ENCODE measurements around the gene SELENOK.

GRCh38 chr3:53941184-53941583 lies 49.5 kb upstream of the SELENOK start:
- TF ChIP-seq CTCF (conservative IDR thresholded peaks at IDR 0.05; ENCODE audit: low read depth, low read length) (no peak), POLR2A (IDR thresholded peaks at IDR 0.05; ENCODE audit: low read depth, low read length) (no peak), MXI1 (IDR thresholded peaks at IDR 0.05; ENCODE audit: borderline replicate concordance, low read depth, low read length) (no peak), RAD21 (IDR thresholded peaks at IDR 0.05; ENCODE audit: low read length) (no peak), USF2 (IDR thresholded peaks at IDR 0.05; ENCODE audit: low read depth, low read length) (no peak), BHLHE40 (IDR thresholded peaks at IDR 0.05; ENCODE audit: low read depth, low read length) (no peak), RFX5 (IDR thresholded peaks at IDR 0.05; ENCODE audit: low read depth, low read length) (no peak), CEBPB (IDR thresholded peaks at IDR 0.05; ENCODE audit: low read depth, low read length) (no peak), ELK1 (IDR thresholded peaks at IDR 0.05; ENCODE audit: borderline replicate concordance, low read depth, low read length) (no peak), SMC3 (IDR thresholded peaks at IDR 0.05; ENCODE audit: low read depth, low read length) (no peak), RCOR1 (IDR thresholded peaks at IDR 0.05; ENCODE audit: insufficient replicate concordance, low read length) (no peak), NFE2L2 (IDR thresholded peaks at IDR 0.05; ENCODE audit: low read depth, low read length) (no peak)

Data from IMR-90 (cell line).